ENCODE measurements around the gene NT5DC3.

The NT5DC3 gene

GRCh38 chr12:103782399-103782798, 58.6 kb downstream of the NT5DC3 start:
- ChIA-PET CTCF (no interaction called here), POLR2A (no interaction called here)
- DNase-seq (ENCODE audit: extremely low spot score): no peak
- no peak for TF ChIP-seq FOXM1 (IDR thresholded peaks at IDR 0.05; ENCODE audit: borderline replicate concordance)
- no peak for TF ChIP-seq NFRKB (IDR thresholded peaks at IDR 0.05)
- no peak for TF ChIP-seq BHLHE40 (IDR thresholded peaks at IDR 0.05; ENCODE audit: borderline replicate concordance)
- no peak for TF ChIP-seq HDGF (IDR thresholded peaks at IDR 0.05; ENCODE audit: borderline replicate concordance)
- TF ChIP-seq PKNOX1 (IDR thresholded peaks at IDR 0.05): no peak
- no peak for TF ChIP-seq TARDBP (IDR thresholded peaks at IDR 0.05)
- no peak for TF ChIP-seq ELF4 (IDR thresholded peaks at IDR 0.05)
- TF ChIP-seq ZNF384 (IDR thresholded peaks at IDR 0.05): no peak
- no peak for TF ChIP-seq FOXA1 (IDR thresholded peaks at IDR 0.05)
- no peak for TF ChIP-seq SP1 (IDR thresholded peaks at IDR 0.05)

DNA sequence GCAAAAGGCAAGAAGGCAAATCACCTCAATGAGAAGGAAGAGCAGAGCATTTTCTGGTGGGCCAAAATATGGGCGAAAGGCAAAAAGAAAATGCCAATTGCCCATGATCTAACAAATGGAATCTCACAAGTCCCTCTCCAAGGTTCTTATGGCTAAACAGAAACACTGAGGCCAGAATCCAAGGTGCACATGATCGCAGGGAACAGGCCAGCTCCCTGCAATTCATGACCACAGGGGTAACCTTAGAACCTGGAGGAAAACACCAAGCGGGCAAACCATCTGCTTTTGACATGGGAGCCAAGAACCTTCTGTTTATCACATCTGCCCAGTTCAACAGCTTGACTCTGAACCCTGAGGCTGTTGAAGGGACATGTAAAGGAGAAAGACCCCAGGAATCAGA, 60.0 kb downstream of the NT5DC3 start:
- CTCF ChIA-PET: no interaction called here
- POLR2A ChIA-PET: no interaction called here
- TF ChIP-seq ZNF384 (IDR thresholded peaks at IDR 0.05) (no peak), TARDBP (IDR thresholded peaks at IDR 0.05) (no peak), SUZ12 (IDR thresholded peaks at IDR 0.05) (no peak), LEF1 (IDR thresholded peaks at IDR 0.05; ENCODE audit: borderline replicate concordance) (no peak), L3MBTL2 (conservative IDR thresholded peaks at IDR 0.05) (no peak), NFRKB (IDR thresholded peaks at IDR 0.05) (no peak), HDGF (IDR thresholded peaks at IDR 0.05; ENCODE audit: borderline replicate concordance) (no peak), ARNT (IDR thresholded peaks at IDR 0.05) (no peak), BHLHE40 (IDR thresholded peaks at IDR 0.05; ENCODE audit: borderline replicate concordance) (no peak), ELF4 (IDR thresholded peaks at IDR 0.05) (no peak), FOXK2 (IDR thresholded peaks at IDR 0.05) (no peak), CTBP1 (IDR thresholded peaks at IDR 0.05; ENCODE audit: borderline replicate concordance) (no peak), FOXM1 (IDR thresholded peaks at IDR 0.05; ENCODE audit: borderline replicate concordance) (no peak), FOXA1 (IDR thresholded peaks at IDR 0.05) (no peak), PKNOX1 (IDR thresholded peaks at IDR 0.05) (no peak), SP1 (IDR thresholded peaks at IDR 0.05) (no peak)
- no peak for DNase-seq (ENCODE audit: extremely low spot score)

DNA sequence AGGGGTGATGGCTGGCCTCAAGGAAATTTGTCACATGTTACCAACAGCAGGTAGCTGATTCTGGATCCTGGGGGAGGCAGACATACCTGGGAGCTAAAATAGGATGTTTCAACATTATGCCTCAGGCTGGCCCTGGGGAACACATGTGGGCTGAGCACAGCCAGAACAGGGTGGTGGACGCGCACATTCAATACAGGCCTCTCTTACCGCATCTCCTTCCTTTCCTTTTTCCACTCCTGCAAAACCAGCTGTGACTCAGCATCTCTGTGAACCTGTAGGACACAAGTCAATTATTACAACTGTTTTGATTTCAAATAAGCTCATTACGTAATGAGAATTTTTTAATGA, 61.0 kb downstream of the NT5DC3 start:
- no peak for TF ChIP-seq NFRKB (IDR thresholded peaks at IDR 0.05)
- TF ChIP-seq SP1 (IDR thresholded peaks at IDR 0.05): no peak
- TF ChIP-seq FOXM1 (IDR thresholded peaks at IDR 0.05; ENCODE audit: borderline replicate concordance): no peak
- no peak for TF ChIP-seq HDGF (IDR thresholded peaks at IDR 0.05; ENCODE audit: borderline replicate concordance)
- no peak for TF ChIP-seq PKNOX1 (IDR thresholded peaks at IDR 0.05)
- TF ChIP-seq CTBP1 (IDR thresholded peaks at IDR 0.05; ENCODE audit: borderline replicate concordance): no peak
- no peak for TF ChIP-seq L3MBTL2 (conservative IDR thresholded peaks at IDR 0.05)
- TF ChIP-seq FOXK2 (IDR thresholded peaks at IDR 0.05): no peak
- no peak for TF ChIP-seq FOXA1 (IDR thresholded peaks at IDR 0.05)
- no peak for TF ChIP-seq ARNT (IDR thresholded peaks at IDR 0.05)
- no peak for TF ChIP-seq ELF4 (IDR thresholded peaks at IDR 0.05)
- no peak for TF ChIP-seq TARDBP (IDR thresholded peaks at IDR 0.05)
- no peak for TF ChIP-seq ZNF384 (IDR thresholded peaks at IDR 0.05)
- POLR2A ChIA-PET: no interaction called here
- CTCF ChIA-PET: no interaction called here
- no peak for DNase-seq (ENCODE audit: extremely low spot score)

DNA sequence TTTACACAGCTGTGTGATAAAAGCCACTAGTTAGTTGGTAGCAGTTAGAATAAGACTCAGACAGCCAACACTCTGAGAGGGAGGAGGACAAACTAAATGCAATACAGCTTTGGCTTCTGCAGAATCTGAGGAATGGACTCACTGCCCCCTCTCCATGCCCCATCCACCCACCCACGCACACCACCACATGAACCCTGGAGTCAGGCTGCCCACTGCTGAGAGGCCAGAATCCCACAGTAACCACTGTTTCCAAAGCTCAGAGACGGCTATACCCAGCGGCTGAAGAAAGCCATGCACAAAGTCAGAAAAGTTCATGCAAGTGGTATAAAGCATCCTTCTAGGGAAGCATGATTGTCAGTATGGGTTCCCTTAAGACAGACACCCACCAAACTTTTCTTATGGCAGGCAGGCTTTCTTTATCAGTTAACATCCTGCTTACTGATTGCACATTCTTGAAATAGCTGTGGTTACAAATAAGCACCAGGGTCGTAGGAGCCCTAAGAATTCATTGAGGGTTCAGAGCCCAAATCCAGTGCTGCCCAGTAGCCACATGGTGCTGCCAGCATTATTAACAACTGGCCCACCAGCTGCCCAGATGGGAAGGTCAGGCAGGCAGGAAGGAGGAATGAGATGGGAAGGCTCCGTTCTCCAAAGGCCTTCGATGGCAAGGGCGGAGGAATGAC, 61.5 kb downstream of the NT5DC3 start:
- TF ChIP-seq HDGF (IDR thresholded peaks at IDR 0.05; ENCODE audit: borderline replicate concordance) (no peak), FOXK2 (IDR thresholded peaks at IDR 0.05) (no peak), NFRKB (IDR thresholded peaks at IDR 0.05) (no peak), BHLHE40 (IDR thresholded peaks at IDR 0.05; ENCODE audit: borderline replicate concordance) (no peak), ZNF384 (IDR thresholded peaks at IDR 0.05) (no peak)
- ChIA-PET POLR2A (no interaction called here), CTCF (no interaction called here)
- DNase-seq (ENCODE audit: extremely low spot score): no peak

DNA sequence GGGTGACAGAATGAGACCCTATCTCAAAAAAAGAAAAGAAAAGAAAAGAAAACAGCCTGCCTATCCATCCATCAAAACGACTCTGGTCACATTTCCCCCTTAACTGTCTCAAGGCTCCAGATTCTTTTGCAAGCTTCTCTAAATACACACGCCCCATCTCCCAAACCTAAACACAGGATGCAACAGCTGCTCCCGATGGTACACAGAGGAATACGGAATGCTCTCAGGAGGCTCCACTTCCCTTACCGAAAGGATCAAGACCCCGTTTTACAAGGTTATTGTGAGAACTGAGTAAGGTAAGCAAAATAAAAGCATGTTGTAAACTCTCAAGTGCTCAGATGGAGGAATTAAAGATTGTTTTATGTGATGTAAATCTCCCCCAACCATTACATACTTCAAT, 62.3 kb downstream of the NT5DC3 start:
- POLR2A ChIA-PET: no interaction called here
- DNase-seq (ENCODE audit: extremely low spot score): no peak
- CTCF ChIA-PET: no interaction called here
- no peak for TF ChIP-seq ARNT (IDR thresholded peaks at IDR 0.05)
- TF ChIP-seq ELF4 (IDR thresholded peaks at IDR 0.05): no peak
- no peak for TF ChIP-seq NFRKB (IDR thresholded peaks at IDR 0.05)
- no peak for TF ChIP-seq CTBP1 (IDR thresholded peaks at IDR 0.05; ENCODE audit: borderline replicate concordance)
- TF ChIP-seq FOXK2 (IDR thresholded peaks at IDR 0.05): no peak
- no peak for TF ChIP-seq FOXM1 (IDR thresholded peaks at IDR 0.05; ENCODE audit: borderline replicate concordance)
- no peak for TF ChIP-seq HDGF (IDR thresholded peaks at IDR 0.05; ENCODE audit: borderline replicate concordance)
- TF ChIP-seq TARDBP (IDR thresholded peaks at IDR 0.05): no peak
- TF ChIP-seq PKNOX1 (IDR thresholded peaks at IDR 0.05): no peak

- no peak for TF ChIP-seq HDGF (IDR thresholded peaks at IDR 0.05; ENCODE audit: borderline replicate concordance)
- no peak for TF ChIP-seq ZNF384 (IDR thresholded peaks at IDR 0.05)
- no peak for TF ChIP-seq ARNT (IDR thresholded peaks at IDR 0.05)
- TF ChIP-seq NFRKB (IDR thresholded peaks at IDR 0.05): no peak
- TF ChIP-seq SUZ12 (IDR thresholded peaks at IDR 0.05): no peak
- no peak for TF ChIP-seq FOXK2 (IDR thresholded peaks at IDR 0.05)
- no peak for TF ChIP-seq L3MBTL2 (conservative IDR thresholded peaks at IDR 0.05)
- no peak for TF ChIP-seq CTBP1 (IDR thresholded peaks at IDR 0.05; ENCODE audit: borderline replicate concordance)
- no peak for TF ChIP-seq ELF4 (IDR thresholded peaks at IDR 0.05)
- no peak for TF ChIP-seq BHLHE40 (IDR thresholded peaks at IDR 0.05; ENCODE audit: borderline replicate concordance)
- no peak for TF ChIP-seq FOXA1 (IDR thresholded peaks at IDR 0.05)
- no peak for TF ChIP-seq PKNOX1 (IDR thresholded peaks at IDR 0.05)
- no peak for TF ChIP-seq SP1 (IDR thresholded peaks at IDR 0.05)
- TF ChIP-seq LEF1 (IDR thresholded peaks at IDR 0.05; ENCODE audit: borderline replicate concordance): no peak
- TF ChIP-seq FOXM1 (IDR thresholded peaks at IDR 0.05; ENCODE audit: borderline replicate concordance): no peak
- TF ChIP-seq TARDBP (IDR thresholded peaks at IDR 0.05): no peak
- CTCF ChIA-PET: no interaction called here
- DNase-seq (ENCODE audit: extremely low spot score): no peak
- POLR2A ChIA-PET: no interaction called here
These were observed 66.0 kb downstream of the NT5DC3 start for GRCh38 chr12:103774977-103775560.

Measured in HEK293T (cell line).